Umbilical cord (tissue), 2 donors: ENCODE measurements around the gene SGPL1. TPM values are rescaled to one million over a fixed set of nuclear protein-coding genes. Genes with fewer than 3 reads are reported as not detected.

Source experiments
- DNase-seq: peaks from one replicate; pipeline ENCODE4 v3.0.0-alpha.2; 2015; ENCODE audit warnings: low spot score
- total RNA-seq: library from RNA; depleted of rRNA; stranded (reverse); fragments of >200 nt; gene quantifications from one replicate; pipeline ENCODE4 v1.2.3, GENCODE V29; 2014; ENCODE audit warnings: low replicate concordance; ENCODE audit not compliant: insufficient read depth

SGPL1 gene
- total RNA-seq, 1 donor from 2014 or later: 23.8 TPM

- DNase-seq: no peak
These were observed 89.6 kb downstream of the SGPL1 start for GRCh38 chr10:70905071-70906021.

GRCh38 chr10:70906031-70906783 lies 90.5 kb downstream of the SGPL1 start:
- no peak for DNase-seq

DNA sequence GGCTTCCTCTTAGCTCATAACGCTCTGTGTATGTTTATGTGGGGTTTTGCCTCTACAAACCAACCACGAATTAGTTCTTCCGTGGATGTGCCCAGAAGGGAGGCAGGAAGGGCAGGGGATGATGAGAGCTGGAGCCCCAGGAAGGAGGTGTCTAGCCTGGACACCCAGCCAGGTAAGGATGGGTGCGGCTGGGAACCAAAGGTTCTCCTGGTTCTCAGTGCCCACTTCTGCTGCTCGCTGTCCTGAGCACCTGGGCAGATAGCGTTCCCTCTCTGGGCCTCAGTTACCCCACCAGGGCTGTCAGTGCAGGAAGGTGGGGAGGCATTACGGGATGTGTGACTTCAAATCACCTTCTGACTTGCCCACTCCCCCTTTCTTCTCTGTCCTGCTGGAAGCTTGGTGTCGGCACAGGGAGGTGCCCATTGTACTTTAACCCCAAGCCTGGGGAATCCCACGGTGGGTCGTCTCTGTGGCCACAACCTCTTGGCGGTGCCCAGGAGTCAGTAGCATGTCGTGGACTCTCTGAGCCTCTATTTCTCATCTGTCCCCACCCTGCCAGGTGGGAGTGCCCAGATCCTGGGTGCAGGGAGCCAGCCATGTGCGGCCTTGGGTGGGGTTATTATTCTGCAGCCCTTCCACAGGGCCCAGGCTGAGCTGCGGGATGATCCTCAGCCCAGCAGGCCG lies 91.3 kb downstream of the SGPL1 start:
- DNase-seq: no peak

- no peak for DNase-seq
These were observed 92.1 kb downstream of the SGPL1 start for GRCh38 chr10:70907637-70908405.

DNA sequence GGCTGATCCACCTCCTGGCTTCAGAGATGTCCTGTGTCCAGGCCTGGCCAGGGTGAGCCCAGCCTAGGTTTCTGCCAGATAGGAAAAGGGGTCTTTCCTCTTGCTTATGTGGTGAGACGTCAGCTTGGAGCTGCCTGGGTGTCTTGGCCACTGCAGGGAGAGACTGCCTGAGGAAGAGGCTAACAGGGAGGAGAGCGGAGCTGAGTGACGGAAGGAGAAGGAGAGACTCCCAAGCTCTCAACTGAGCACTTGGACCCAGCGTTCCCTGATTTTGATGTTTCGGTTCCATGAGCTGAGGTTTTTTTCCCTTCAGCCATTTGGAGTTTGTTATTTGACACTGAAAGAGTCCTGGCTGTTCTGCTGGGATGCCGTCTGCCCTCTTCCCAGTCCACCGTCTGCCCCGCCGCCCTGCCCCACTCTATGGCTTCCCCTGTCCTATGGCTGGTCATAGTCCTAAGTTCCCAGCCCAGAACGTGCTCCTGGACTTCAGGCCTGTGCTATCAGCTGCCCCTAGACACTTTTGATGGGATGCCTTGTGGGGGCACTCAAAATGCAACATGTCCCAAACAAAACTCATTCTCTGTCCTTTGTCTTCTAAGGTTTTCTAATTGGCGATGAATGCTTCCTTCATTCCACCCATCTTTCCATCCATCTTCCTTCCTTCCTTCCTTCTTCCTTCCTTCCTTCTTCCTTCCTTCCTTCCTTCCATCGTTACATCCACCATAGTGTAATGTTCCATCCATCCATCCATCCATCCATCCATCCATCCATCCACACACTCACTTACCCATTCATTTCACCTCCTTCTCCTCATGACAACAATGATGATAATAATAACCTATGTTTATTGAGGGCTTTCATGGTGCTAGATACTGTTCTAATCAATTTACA lies 92.9 kb downstream of the SGPL1 start:
- no peak for DNase-seq

DNA sequence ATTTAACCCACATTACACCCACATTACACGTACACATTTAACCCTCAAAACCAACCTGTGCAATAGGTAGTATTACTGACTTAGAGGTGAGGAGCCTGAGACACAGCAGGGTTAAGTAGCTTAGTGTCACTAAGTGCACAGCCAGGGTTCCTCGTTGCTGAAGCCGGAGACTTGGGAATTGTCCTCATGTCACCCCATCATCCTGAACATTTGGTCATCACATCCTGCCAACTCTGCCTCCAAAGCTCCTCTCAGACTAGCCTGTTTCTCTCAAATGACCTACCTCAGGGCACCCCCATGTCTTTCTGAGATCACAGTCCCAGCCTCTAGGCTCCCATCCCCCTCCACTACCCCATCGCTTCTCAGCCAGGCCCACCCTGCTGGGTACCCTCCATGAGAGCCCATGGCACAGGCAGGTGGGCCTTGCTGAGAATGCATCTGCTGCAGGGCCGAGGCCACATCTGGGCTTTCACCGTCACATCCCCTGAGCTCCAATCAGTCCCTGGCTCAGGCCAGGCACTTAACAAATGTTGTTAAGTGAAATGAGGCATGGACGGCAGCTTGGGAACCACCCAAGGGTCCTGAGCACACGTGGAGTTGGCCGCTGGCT lies 93.7 kb downstream of the SGPL1 start:
- DNase-seq: no peak

GRCh38 chr10:70910486-70911341 lies 95.0 kb downstream of the SGPL1 start:
- DNase-seq: no peak

DNA sequence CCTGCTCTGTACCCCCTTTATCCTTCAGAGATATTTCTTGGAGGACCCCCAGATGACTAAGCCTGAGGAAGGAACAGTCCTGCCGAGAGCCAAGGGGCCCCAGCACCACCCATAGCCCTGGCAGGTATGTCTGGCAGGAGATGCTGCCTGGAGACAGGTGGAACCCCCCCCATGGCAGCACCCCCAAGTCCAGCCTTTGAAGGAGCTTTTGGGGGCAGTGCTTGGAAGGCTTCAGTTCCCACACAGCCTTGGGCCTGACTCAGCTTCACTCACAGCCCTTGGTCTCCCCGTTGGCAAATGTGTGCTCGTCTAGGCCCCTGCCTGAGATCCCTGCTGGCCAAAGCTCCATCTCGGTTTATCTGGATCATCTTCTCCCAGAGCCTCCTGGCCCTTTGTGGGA lies 95.6 kb downstream of the SGPL1 start:
- no peak for DNase-seq

GRCh38 chr10:70912556-70912955 lies 96.8 kb downstream of the SGPL1 start:
- DNase-seq: no peak

- DNase-seq: no peak
These were observed 97.6 kb downstream of the SGPL1 start for GRCh38 chr10:70913191-70913892.

GRCh38 chr10:70913893-70914240 lies 98.1 kb downstream of the SGPL1 start:
- DNase-seq: no peak

DNA sequence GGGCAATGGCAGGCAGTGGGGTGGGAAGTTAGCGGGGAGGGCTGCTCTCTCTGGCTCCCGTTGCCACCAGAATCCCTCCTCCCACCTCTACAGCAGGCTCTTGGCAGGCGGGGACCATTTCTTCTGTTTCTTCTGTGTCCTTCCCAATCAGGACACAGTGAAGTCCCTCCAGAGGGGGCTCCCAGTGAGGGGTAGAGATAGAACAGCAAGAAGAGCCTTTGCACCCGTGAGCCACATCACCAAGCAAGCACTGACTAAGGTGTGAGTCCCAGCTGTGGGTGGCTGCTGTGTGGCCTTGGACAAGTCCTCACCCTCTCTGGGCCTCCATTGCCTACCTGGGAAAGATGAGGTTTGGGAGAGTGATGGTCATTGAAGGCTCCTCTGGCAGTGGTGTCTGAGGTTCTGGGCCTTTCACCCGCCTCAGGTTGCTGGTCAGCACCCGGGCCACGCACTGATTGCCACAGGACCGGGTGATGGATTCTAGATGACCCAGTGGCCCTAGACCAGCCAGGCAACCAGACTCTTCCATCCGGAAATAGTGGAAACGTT lies 98.6 kb downstream of the SGPL1 start:
- no peak for DNase-seq

- no peak for DNase-seq
These were observed 99.5 kb downstream of the SGPL1 start for GRCh38 chr10:70915206-70915605.

DNA sequence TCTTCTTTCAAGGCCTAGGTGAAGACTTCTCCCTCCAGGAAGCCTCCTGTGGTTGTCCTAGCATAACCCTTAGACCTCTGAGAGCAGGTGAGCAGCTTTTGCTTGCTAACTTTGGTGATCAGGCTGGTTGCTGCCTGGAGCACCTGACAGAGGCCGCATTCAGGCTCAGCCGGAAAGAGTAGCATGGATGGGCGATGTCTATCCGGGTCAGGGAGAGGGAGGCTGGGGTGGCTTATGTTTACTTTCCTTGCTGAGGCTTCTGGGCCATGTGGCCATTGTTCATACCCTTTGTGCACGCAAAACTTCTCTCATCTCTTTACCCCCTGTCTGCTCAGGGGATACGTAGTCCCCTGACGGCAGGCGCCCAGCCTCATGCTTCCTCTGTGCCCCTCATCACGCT lies 100.1 kb downstream of the SGPL1 start:
- no peak for DNase-seq

DNA sequence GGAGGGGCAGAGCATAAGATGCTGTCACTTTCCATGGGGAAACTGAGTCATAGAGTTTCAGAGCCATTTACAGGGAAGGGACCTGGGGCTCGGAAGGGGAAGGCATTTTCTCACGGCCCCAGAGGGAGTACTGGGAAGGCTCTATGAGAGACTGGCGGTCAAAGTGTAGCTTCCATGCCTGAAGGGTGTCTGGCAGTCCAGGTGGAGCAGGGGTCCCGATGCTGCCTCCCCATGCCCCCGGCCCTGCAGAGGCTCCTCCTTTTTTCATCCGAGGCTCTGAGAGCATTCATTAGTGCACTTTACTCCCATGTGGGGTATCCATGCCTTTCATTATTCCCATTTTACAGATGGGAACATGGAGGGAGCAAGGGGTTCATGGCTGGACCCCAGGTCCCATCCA lies 100.5 kb downstream of the SGPL1 start:
- DNase-seq: no peak

DNA sequence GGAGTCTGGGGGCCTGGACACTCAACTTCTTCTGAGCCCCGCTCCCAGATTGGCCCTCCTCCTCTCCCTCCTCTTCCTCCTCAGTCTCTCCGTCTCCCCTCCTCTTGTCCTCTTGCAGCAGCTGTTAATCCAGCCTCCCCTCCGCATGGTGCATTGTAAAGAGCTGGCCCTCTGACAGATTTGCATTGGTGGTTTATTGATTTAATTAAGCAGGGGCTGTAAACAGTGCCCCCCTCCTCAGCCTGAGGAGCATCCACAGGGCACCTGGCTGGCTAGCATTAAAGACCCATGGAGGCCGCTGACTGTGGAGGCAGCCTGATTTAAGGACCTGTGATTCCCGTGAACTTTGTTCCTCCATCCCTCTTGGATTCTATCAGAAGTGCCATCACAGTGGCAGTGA lies 101.5 kb downstream of the SGPL1 start:
- DNase-seq: no peak

DNA sequence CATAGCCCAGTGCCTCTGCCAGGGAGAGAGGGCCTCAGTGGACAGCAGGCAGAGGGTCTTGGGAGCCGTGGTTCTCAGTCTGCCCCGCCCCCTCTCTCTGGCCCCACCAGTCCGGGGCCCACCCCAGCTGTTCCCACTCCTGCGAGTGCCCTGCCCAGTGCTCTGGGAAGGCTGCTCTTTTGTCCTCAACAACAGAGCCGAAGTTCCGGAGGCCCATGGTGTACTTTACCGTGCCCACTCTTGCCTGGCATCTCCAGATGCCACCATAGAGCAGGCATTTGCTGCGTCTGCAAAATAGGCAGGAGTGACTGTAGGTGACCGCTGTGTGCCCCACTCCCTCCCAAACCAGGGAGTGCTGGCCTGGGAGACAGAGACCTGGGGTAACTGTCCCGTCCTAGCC lies 101.9 kb downstream of the SGPL1 start:
- DNase-seq: no peak
